SH-SY5Y (cell line): ENCODE results near the gene ERMN.

Experiments
- GATA2 ChIP-seq: IDR thresholded peaks from 2 replicates; pipeline ENCODE4 v1.6.1; 2011; ENCODE audit warnings: mild to moderate bottlenecking, low read depth, low read length
- GATA3 ChIP-seq: IDR thresholded peaks from 2 replicates; pipeline ENCODE4 v1.6.1; 2011; ENCODE audit warnings: low read depth, mild to moderate bottlenecking, low read length, moderate library complexity

ERMN gene, protein sequence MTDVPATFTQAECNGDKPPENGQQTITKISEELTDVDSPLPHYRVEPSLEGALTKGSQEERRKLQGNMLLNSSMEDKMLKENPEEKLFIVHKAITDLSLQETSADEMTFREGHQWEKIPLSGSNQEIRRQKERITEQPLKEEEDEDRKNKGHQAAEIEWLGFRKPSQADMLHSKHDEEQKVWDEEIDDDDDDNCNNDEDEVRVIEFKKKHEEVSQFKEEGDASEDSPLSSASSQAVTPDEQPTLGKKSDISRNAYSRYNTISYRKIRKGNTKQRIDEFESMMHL

DNA sequence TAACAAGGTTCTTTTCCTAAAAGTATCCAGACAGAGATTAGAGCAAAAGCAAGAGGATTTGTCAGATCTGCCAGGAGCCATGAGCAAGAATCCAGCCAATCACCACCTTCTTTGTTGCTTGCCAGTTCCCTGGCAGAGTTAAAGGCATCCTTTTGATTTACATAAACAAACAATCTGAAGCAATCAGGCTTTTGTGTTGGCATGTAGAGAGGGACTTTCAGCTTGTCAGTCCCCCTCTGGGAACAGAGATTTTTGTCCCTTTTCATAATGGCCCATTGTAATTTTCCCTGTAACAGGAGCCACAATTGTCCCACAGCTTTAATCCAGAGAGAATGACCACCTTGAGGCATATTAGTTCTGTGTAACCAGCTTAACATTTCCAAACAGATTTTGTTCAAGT, at the start of gene ERMN:
Gene ERMN (minus strand): TSS at position 39 of the 400 bp plus-strand sequence. CDS start 182 bp downstream, outside the sequence.
- TF ChIP-seq GATA2, result no peak
- no peak for TF ChIP-seq GATA3

DNA sequence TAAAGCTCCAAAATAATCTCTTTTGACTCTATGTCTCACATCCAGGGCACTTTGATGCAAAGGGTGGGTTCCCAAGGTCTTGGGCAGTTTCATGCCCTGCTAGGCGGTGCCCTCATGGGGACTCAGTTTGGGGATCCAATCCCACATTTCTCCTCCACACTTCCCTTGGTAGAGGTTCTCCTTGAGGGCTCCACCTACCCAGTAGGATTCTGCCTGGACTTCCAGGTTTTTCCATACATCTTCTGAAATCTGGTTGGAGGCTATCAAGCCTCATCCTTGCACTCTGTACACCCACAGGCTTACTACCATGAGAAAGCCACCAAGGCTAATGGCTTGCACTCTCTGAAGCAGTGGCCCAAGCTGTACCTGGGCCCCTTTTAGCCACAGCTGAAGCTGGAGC, 49.8 kb upstream of the ERMN start:
- TF ChIP-seq GATA3 (no peak), GATA2 (no peak)

DNA sequence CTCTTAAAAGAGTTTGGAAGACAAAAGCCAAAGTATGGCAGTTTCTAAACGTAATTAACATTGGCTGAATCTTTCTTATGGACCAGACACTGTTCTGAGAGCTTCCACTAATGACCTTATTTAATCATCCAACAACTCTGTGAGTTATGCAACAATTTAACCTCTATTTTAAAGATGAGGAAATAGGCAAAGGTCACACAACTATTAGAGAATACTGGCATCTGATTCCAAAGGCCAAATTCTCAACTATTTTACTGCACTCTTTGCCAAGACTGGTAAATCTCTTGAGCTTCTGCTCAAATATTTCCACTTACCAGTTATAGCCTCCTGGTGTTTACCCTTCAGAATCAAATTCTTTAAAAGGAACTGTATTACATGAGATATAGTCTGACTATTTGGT, 42.1 kb upstream of the ERMN start:
- TF ChIP-seq GATA2, result no peak
- TF ChIP-seq GATA3, result no peak

DNA sequence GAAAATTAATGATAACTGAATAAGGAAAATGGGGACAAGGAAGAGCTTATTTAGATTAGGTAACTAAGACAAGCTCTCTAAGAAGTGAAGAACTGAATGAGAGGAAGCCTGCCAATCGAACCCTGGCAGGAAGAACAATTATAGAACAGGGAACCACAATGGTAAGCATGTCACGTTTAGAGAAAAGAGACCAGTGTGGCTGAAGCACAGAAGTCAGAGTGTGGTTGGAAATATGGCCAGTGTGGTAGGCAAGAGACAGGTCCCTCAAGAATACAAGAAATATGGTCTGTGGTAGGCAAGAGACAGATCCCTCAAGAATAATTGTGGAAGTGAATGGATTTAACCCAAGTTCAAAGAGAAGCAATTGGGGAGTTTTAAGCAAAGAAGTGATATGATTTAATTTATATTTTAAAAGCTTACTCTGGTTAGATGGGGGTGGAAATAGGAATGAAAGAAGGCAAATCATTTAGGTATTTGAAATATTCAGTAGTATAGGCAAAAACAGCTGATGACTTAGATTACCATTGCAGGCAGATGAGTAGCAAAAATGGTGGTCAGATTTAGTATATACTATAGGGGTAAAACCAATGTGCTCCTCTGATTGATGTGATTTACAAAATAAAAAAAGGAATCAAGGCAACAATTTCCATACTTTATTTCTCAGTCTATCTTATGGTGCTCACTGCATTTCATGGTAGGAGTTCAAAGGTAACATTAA, 38.8 kb upstream of the ERMN start:
- TF ChIP-seq GATA2 (no peak), GATA3 (no peak)

DNA sequence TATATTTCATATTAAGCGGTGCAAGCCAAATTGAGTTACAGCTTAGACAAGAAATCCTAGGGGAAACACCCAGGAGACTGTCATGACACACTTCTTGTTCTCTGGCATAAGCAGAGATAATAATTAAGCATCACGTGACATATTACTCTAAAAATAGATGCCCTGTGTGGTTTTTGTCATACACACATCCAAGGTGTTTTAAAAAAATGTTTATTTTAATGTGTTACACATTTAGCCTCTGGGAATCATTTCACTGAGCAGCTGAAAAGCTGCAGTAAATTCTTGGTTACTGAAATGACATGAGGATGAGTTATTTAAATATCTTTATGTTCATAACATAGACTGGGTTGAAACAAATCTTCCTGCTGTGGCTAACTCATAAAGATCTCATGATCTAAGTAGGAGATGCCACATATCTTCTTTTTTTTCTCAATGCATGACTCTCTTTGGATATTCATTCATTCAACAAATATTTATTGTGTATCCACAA, 38.0 kb upstream of the ERMN start:
- TF ChIP-seq GATA2, result no peak
- no peak for TF ChIP-seq GATA3

DNA sequence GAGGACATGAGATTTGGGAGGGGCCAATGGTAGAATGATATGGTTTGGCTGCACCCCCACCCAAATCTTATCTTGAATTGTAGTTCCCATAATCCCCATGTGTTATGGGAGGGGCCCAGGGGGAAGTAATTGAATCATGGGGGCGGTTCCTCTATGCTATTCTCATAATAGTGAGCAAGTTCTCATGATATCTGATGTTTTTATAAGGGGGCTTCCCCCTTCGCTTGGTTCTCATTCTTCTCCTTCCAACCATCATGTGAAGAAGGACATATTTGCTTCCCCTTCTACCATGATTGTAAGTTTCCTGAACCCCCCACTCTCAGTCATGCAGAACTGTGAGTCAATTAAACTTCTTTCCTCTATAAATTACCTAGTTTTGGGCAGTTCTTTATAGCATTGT, 37.0 kb upstream of the ERMN start:
- TF ChIP-seq GATA2 (no peak), GATA3 (no peak)

DNA sequence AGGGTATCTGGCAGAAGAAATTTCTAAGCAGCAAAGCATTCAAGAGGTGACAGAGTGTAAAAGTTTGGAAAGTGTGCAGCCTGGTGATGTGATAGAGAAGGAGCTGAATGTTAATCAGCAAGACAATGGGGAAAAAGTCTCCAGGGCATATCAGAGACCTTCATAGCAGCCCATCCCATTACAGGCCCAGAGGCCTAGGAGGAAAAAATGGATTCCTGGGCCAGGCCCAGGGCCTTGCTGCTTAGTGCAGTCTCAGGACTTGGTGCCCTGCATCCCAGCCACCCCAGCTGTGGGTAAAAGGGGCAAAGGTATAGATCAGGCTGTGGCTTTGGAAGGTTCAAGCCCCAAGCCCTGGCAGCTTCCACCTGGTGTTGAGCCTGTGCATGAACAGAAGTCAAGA, 35.9 kb upstream of the ERMN start:
- TF ChIP-seq GATA3, result no peak
- TF ChIP-seq GATA2, result no peak

DNA sequence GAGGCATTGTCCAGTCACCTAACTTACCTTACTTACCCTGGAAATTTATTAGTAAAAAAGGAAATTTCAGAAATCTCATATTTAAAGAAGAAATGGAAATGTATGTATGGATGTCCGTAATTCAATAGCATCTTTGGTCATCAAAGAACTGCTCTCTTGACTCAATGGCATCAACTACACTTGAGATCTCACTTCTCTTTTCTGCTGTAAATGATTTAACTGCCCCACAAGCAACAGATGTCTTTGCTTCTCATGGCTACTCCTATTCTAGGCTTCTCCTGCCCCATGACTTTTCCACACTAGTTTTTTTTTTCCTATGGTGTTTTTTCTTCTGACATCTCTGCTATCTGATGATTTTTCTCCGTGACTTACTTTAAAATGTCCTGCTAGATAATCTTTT, 34.0 kb upstream of the ERMN start:
- TF ChIP-seq GATA3, result no peak
- TF ChIP-seq GATA2, result no peak

DNA sequence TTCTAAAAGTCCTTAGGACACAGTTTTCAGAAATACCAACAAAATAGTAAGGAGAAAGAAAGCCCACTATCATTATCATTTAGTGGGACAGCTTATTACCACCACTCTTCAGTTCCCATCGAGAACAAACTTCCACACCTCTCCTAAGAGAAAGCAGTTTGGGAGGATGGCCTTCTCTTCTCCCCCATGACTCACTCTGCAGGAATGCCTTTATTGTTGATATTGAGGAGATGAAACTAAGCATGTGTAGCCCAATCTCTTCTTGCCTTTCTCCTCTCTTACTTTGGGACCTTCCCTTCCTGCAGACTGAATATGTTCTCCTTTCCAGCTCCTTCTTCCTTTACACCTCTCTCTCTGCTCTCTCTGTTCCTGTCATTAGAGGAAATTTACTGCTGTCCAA, 30.0 kb upstream of the ERMN start:
- TF ChIP-seq GATA2 (no peak), GATA3 (no peak)

DNA sequence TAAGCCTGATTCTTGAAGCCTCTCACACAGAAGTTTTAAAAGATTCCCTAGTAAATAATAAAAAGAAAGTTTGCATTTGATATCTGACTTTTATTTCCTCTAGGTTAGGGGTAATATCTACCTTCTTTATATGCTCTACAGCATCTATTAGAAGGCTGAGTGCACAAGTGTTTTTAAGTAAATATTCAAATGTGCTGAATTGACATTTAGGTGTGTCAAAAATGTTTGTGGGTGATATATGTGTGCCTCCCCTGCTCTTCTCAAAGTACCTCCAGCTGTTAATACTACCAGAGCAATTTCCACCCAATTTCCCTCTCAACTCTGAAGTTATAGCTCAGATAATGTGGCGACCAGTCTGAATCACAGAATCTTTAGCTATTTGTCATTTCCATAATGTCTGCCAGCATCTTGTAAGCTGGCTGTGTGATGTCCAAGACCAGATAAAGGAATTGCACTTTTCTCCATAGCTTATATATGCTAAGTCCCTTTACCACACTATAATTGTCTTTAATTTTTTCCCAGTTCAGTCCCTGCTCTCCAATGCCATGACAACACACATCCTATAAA, 24.4 kb upstream of the ERMN start:
- TF ChIP-seq GATA2, result no peak

DNA sequence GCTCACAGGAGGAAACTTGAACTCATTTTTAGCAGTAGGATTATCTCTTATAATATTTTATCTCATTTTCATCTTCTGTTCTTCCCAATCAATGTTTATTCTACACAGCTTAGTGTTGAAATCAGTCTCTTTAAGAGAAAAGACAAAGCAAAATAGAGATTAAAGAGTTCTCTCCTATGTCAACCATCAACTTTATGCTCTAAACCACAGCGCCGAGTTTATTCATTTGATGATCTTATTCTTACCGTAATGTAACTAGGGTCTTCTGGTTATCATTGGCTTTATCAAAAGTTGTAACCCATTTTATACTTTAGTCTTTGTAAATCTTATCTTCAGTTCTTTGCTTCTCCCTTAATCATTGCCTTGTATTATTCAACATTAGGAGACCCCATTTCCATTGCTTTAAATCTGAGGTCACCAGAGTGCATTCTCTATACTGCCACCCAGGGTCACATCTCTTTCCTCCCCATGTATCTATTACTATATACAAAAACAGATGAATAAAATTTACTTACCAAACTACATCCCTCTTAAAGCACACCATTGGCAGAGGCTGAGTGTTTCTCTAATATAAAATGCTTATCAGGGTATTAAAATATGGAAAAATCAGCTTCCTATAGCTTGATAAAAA, 22.8 kb upstream of the ERMN start:
- TF ChIP-seq GATA3 (no peak), GATA2 (no peak)

DNA sequence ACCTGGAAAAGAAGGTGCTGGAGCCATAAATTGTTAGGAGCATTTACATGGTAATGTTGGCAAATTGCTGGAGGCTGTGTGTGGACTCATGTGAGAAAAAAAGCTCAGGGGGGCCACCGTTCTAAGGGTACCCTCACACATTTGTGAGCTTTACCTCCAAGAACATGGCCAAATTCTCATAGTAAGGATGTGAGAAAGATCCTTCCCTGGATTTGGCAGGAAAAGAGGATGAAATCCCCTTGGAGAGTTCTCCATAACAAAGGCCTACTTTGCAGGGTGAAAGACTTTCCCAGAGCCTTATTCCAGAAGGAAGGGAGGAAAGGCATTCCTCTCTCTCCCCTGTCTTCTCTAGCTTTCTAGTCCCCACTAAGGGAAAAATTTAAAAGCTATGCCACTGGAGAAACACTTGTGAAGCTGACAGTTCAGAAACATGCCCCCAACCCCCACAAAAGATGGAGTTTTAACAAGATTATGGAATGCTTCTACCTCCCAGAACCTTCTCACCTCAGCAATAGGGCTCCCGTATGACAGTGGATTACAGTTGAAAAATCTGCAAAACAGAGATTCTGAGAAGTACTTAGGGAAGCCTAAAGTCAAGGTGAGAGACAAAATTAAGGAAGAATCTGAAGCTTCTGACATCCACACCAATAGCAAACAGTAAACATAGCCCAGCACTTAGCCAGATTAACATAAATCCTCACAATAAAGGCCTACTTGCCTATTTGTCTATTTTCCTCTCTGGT, 20.2 kb upstream of the ERMN start:
- TF ChIP-seq GATA2, result no peak
- TF ChIP-seq GATA3, result no peak

DNA sequence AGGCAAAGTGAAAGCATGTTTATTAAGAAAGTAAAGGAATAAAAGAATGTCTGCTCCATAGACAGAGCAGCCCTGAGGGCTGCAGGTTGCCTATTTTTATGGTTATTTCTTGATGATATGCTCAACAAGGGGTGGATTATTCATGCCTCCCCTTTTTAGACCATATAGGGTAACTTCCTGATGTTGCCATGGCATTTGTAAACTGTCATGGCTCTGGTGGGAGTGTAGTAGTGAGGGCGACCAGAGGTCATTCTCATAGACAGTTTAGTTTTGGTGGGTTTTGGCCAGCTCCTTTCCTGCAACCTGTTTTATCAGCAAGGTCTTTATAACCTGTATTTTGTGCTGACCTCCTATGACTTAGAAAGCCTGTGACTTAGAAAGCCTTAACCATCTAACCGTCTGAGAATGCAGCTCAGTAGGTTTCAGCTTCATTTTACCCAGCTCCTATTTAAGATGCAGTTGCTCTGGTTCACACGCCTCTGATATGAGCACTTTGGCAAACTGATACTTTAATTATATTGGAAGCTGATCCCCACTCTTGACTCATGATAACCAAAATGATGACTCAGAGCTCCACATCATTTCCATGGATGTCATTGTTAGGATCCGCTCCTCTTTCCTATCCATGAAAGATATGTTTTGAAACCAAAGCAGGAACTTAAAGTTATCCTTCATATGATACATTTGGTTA, 14.5 kb upstream of the ERMN start:
- no peak for TF ChIP-seq GATA2
- TF ChIP-seq GATA3, result no peak
